GM12873 (cell line): Measurements from ENCODE around the gene RHOD.

Experiments
- CTCF ChIP-seq: IDR thresholded peaks from 2 replicates; pipeline ENCODE4 v1.5.1; 2012; ENCODE audit warnings: low read depth, mild to moderate bottlenecking, moderate library complexity, low read length, control low read depth; ENCODE audit not compliant: insufficient read depth; ENCODE audit errors: missing control alignments

Gene RHOD

GRCh38 chr11:67083786-67084366 lies 27.2 kb downstream of the RHOD start:
- TF ChIP-seq CTCF = no peak

GRCh38 chr11:67085617-67086016 lies 29.0 kb downstream of the RHOD start:
- TF ChIP-seq CTCF = no peak

GRCh38 chr11:67090717-67091116 lies 34.1 kb downstream of the RHOD start:
- no peak for TF ChIP-seq CTCF

GRCh38 chr11:67095214-67095507 lies 38.5 kb downstream of the RHOD start:
- TF ChIP-seq CTCF = no peak

GRCh38 chr11:67098799-67099429 lies 42.3 kb downstream of the RHOD start:
- no peak for TF ChIP-seq CTCF

- no peak for TF ChIP-seq CTCF
Observed at GRCh38 chr11:67099831-67100324, 43.2 kb downstream of the RHOD start.

- no peak for TF ChIP-seq CTCF
Observed at GRCh38 chr11:67102664-67103063, 46.0 kb downstream of the RHOD start.

- no peak for TF ChIP-seq CTCF
Observed at GRCh38 chr11:67105964-67106363, 49.3 kb downstream of the RHOD start.
